ENCODE measurements around the gene GMPR. TPM values are rescaled to one million over a fixed set of nuclear protein-coding genes. Genes with fewer than 3 reads are reported as not detected.
A peak's percentile ranks its signal among the peaks of the same experiment; 100 is the strongest.

The GMPR gene
- total RNA-seq, 4 donors from 2014 or later, result 0.53 to 6.3 (median 1.6) TPM

DNA sequence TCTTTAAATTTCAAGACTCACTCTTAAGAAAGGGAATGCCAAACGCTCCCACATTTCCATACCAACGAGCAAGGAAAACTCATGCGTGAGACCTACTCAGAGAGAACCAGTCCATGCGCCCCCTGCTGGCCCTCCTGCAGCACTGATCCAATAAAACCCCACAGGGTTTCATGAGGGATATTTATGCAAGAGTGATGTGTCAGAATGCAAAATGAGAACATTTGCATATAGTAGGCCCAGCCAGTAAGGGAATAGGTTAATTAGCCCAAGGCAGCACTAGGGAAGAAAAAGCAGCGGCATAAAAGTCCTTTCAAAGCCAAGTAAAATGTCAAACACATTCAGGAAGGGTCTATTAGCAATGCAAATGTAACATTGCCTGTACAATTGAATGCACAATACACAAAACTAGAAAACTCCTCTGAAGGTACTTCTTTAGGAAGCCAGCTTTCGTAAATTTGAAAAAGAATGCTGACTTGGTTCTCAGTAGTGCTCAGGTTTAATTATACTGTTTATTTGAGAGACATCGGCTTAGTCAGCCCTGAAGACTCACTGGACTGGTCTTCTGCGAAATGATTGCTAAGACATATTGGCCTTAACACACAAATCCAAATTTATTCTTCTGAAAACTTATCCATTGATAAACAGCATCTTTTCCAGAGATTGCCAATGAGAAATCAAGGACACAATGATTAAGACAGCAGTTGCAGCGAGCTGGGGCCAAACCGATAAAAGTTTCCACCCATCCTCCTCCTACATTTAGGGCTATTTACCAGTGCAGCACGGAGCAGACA is 93.2 kb downstream of the GMPR start:
- 24 to 26% methylated on average over 11 of the region's 11 CpGs for WGBS, 2 donors
- H3K4me1 ChIP-seq, result peaks cover 41 to 56% (median 41%) of the 10 kb centered on the region in 3 donors
- intact Hi-C loops (cut with DNase I), result loop anchor here (5.0 to 10.0 kb wide), 3 partner anchors 73 to 441 kb away; no protein-coding TSS in a partner anchor
- no peaks in the 10 kb centered on the region for H3K9me3 ChIP-seq
- no peaks in the 10 kb centered on the region for H3K27me3 ChIP-seq
- no peak for TF ChIP-seq POLR2A (IDR thresholded peaks at IDR 0.05)
- TF ChIP-seq CTCF (IDR thresholded peaks at IDR 0.05), result peak; percentile 82 to 95 (median 92)
- peak overlapping the region; percentile 2 to 35 (median 22) for H3K27ac ChIP-seq
- no peak for DNase-seq
- H3K36me3 ChIP-seq, result peaks cover 6 to 17% (median 11%) of the 10 kb centered on the region in 3 donors
- H3K4me3 ChIP-seq, result peak overlapping the region in 1 of 4 donors; percentile 33

GRCh38 chr6:16332175-16332542 is 93.8 kb downstream of the GMPR start:
- DNase-seq, result peak; percentile 41
- Histone ChIP-seq H3K36me3 (peaks cover 6 to 12% (median 7%) of the 10 kb centered on the region in 3 donors), H3K9me3 (no peaks in the 10 kb centered on the region), H3K27me3 (no peaks in the 10 kb centered on the region), H3K4me3 (peak overlapping the region in 1 of 4 donors; percentile 33), H3K4me1 (peaks cover 47 to 62% (median 47%) of the 10 kb centered on the region in 3 donors), H3K27ac (peak overlapping the region; percentile 20 to 64 (median 30))
- WGBS, 2 donors, result 4 to 14% methylated on average over 6 to 7 of the region's 7 CpGs
- intact Hi-C loops (cut with DNase I), result loop anchor here (5.0 to 10.0 kb wide), 3 partner anchors 73 to 440 kb away; no protein-coding TSS in a partner anchor
- TF ChIP-seq POLR2A (IDR thresholded peaks at IDR 0.05), result no peak
- peak; percentile 86 to 95 (median 94) for TF ChIP-seq CTCF (IDR thresholded peaks at IDR 0.05)

DNA sequence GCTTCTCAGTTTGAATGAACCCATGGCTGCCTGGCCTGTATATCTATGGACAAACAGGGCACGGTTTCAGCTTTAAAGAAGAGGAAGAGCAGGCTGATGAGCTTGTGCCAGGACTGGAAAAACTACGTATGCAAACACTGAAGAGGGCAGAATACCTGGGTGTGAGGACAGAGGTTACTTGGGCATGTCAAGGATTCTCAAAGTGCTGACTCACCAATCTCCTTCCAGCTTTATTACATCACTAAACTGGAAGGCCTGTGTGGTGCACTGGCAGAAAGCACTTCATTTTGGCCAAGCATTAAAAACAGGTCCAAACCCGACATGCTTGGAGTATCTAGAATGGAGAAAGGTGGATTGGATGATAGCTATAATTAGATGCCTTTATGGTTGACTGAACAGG is 95.2 kb downstream of the GMPR start:
- H3K27me3 ChIP-seq, result no peaks in the 10 kb centered on the region
- no peak for DNase-seq
- peak overlapping the region; percentile 41 to 64 (median 51) for H3K27ac ChIP-seq
- no peaks in the 10 kb centered on the region for H3K36me3 ChIP-seq
- intact Hi-C loops (cut with DNase I), result loop anchor here (5.0 to 10.0 kb wide), 3 partner anchors 71 to 439 kb away; no protein-coding TSS in a partner anchor
- H3K4me1 ChIP-seq, result peaks cover 55 to 76% (median 60%) of the 10 kb centered on the region in 3 donors
- no peak for TF ChIP-seq CTCF (IDR thresholded peaks at IDR 0.05)
- no peak for TF ChIP-seq POLR2A (IDR thresholded peaks at IDR 0.05)
- 25 to 62% methylated on average over 3 of the region's 3 CpGs for WGBS, 2 donors
- no peak overlapping the region for H3K4me3 ChIP-seq
- H3K9me3 ChIP-seq, result no peaks in the 10 kb centered on the region

GRCh38 chr6:16334671-16335070 is 96.3 kb downstream of the GMPR start:
- TF ChIP-seq POLR2A (IDR thresholded peaks at IDR 0.05) (no peak), CTCF (IDR thresholded peaks at IDR 0.05) (no peak)
- DNase-seq, result no peak
- peaks cover 60 to 87% (median 62%) of the 10 kb centered on the region in 3 donors for H3K4me1 ChIP-seq
- no peak overlapping the region for H3K4me3 ChIP-seq
- 27 to 37% methylated on average over 3 of the region's 3 CpGs for WGBS, 2 donors
- no peaks in the 10 kb centered on the region for H3K27me3 ChIP-seq
- no peaks in the 10 kb centered on the region for H3K36me3 ChIP-seq
- no peaks in the 10 kb centered on the region for H3K9me3 ChIP-seq
- intact Hi-C loops (cut with DNase I), result loop anchor here (5.0 to 10.0 kb wide), 3 partner anchors 70 to 438 kb away; no protein-coding TSS in a partner anchor
- H3K27ac ChIP-seq, result peak overlapping the region; percentile 48 to 64 (median 62)

DNA sequence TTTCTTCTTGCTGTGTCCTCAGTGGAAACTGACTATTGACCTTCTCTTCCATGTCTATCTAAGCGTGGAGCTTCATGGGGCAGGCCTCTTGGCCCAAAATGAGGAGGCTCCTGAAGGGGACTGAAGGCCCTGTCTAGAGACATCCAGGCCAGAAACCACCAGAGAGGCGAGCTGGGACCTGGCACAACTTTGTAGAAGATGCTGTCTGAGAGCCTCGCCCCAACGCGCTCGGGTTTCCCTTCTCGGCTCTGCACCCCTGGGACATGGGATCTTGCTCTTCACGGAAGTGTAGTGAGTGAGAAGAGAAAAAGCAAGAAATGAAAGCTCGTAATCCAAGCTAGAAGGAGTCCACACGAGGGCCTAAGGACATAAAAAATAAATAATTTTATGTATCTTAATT is 96.8 kb downstream of the GMPR start:
- no peaks in the 10 kb centered on the region for H3K27me3 ChIP-seq
- intact Hi-C loops (cut with DNase I), result loop anchor here (10.0 kb wide), 2 partner anchors 70 to 170 kb away; no protein-coding TSS in a partner anchor
- DNase-seq, result no peak
- no peaks in the 10 kb centered on the region for H3K36me3 ChIP-seq
- no peak overlapping the region for H3K4me3 ChIP-seq
- H3K4me1 ChIP-seq, result peaks cover 60 to 87% (median 62%) of the 10 kb centered on the region in 3 donors
- no peak for TF ChIP-seq POLR2A (IDR thresholded peaks at IDR 0.05)
- no peak for TF ChIP-seq CTCF (IDR thresholded peaks at IDR 0.05)
- WGBS, 2 donors, result 44 to 66% methylated on average over 9 of the region's 10 CpGs
- H3K9me3 ChIP-seq, result no peaks in the 10 kb centered on the region
- peak overlapping the region; percentile 48 to 63 (median 59) for H3K27ac ChIP-seq

All from esophagus squamous epithelium (tissue), 5 donors.